OCI-LY7 (cell line): Measurements from ENCODE around the gene PRCD. TPM values are rescaled to one million over a fixed set of nuclear protein-coding genes. Genes with fewer than 3 reads are reported as not detected.

Experiments
- BruUV-seq: library from RNA; stranded (reverse); fragments of 400-500 nt; replicated peaks from 2 replicates; lab custom pipeline; 2021; lab: Mats Ljungman, UMichigan
- CTCF ChIA-PET: fragments of 300-600 bp; sonication (Branson Sonifier 250); formaldehyde crosslinking; loops from one replicate; lab custom pipeline; 2022; ENCODE audit warnings: antibody characterized with exemption; ENCODE audit not compliant: unreplicated experiment; lab: Charles Lee
- POLR2A ChIA-PET: fragments of 300-600 bp; sonication (Branson Sonifier 250); formaldehyde crosslinking; loops from one replicate; lab custom pipeline; 2022; ENCODE audit warnings: antibody characterized with exemption; lab: Charles Lee
- DNase-seq: peaks from one replicate; pipeline ENCODE4 v3.0.0-alpha.2; 2015; ENCODE audit warnings: low spot score
- H2AFZ ChIP-seq: fragments of 200-600 bp; sonication (generic), shearing (Covaris generic); 2 replicates; pipeline ENCODE4 v1.6.1; 2014; ENCODE audit warnings: mild to moderate bottlenecking, antibody characterized with exemption, low read length, moderate library complexity
- H3K27ac ChIP-seq: fragments of 200-600 bp; sonication (generic); 2 replicates; pipeline ENCODE4 v1.5.1; 2014; ENCODE audit warnings: mixed run types, low read depth, mild to moderate bottlenecking, moderate library complexity, low read length, inconsistent platforms; ENCODE audit not compliant: poor library complexity, severe bottlenecking
- H3K36me3 ChIP-seq: fragments of 200-600 bp; sonication (generic); 2 replicates; pipeline ENCODE4 v1.6.1; 2014; ENCODE audit warnings: mild to moderate bottlenecking, antibody characterized with exemption, low read length, moderate library complexity, mixed read lengths; ENCODE audit not compliant: insufficient read depth
- H3K4me1 ChIP-seq: fragments of 200-600 bp; sonication (generic); 2 replicates; pipeline ENCODE4 v1.5.1; 2014; ENCODE audit warnings: mild to moderate bottlenecking, low read length; ENCODE audit not compliant: insufficient read depth, poor library complexity, severe bottlenecking
- H3K4me2 ChIP-seq: fragments of 200-600 bp; sonication (generic); 2 replicates; pipeline ENCODE4 v1.6.1; 2014; ENCODE audit warnings: mild to moderate bottlenecking, low read length
- H3K4me3 ChIP-seq: fragments of 200-600 bp; sonication (generic); 2 replicates; pipeline ENCODE4 v1.5.1; 2014; ENCODE audit warnings: mild to moderate bottlenecking, low read depth, low read length; ENCODE audit not compliant: poor library complexity, severe bottlenecking
- H3K79me2 ChIP-seq: fragments of 200-600 bp; sonication (generic); 2 replicates; pipeline ENCODE4 v1.6.1; 2016; ENCODE audit warnings: low read depth, mild to moderate bottlenecking, low read length, moderate library complexity, mixed read lengths; ENCODE audit not compliant: insufficient read depth
- H3K9me2 ChIP-seq: fragments of 200-600 bp; sonication (generic); 2 replicates; pipeline ENCODE4 v1.6.1; 2016; ENCODE audit warnings: mild to moderate bottlenecking, low read length, mixed read lengths; ENCODE audit not compliant: insufficient read depth
- H3K9me3 ChIP-seq: fragments of 200-600 bp; sonication (generic); 2 replicates; pipeline ENCODE4 v1.6.1; 2014; ENCODE audit warnings: mild to moderate bottlenecking, mixed run types, low read length, mixed read lengths
- H4K20me1 ChIP-seq: fragments of 200-600 bp; sonication (generic); 2 replicates; pipeline ENCODE4 v1.6.1; 2014; ENCODE audit warnings: mild to moderate bottlenecking, antibody characterized with exemption, low read length, moderate library complexity, mixed read lengths; ENCODE audit not compliant: insufficient read depth
- EZH2phosphoT487 ChIP-seq: fragments of 200-600 bp; sonication (generic); IDR thresholded peaks from 2 replicates; pipeline ENCODE4 v1.6.1; 2018; ENCODE audit warnings: low read depth, borderline replicate concordance, mild to moderate bottlenecking, mixed run types, antibody characterized with exemption, low read length, moderate library complexity, mixed read lengths
- intact Hi-C: fragments of 100-400 bp; cut with micrococcal nuclease; formaldehyde crosslinking; loops from one replicate; pipeline ENCODE4 v1.10.0; 2022; ENCODE audit not compliant: unreplicated experiment
- total RNA-seq, 2 experiments: library from RNA; depleted of rRNA in 1 of 2; stranded (reverse); fragments of >200 nt in 1 of 2; shearing (Covaris generic) in 1 of 2; gene quantifications; 2 replicates each; pipeline ENCODE4 v1.2.3, GENCODE V29; 2014 to 2022
- TF ChIP-seq, protein P1 (sequence below): fragments of 200-600 bp; sonication (generic); conservative IDR thresholded peaks from 2 replicates; pipeline ENCODE4 v1.5.1; 2014; ENCODE audit warnings: mild to moderate bottlenecking, antibody characterized with exemption, low read length, moderate library complexity, mixed read lengths

PRCD gene
- total RNA-seq, 2 experiments from 2014 or later, result 5.7 to 15.9 TPM

GRCh38 chr17:76495663-76496400 lies 44.0 kb upstream of the PRCD start:
- peak overlapping the region; percentile 83 for H3K27ac ChIP-seq

GRCh38 chr17:76496464-76496863 lies 43.4 kb upstream of the PRCD start:
- Histone ChIP-seq H3K9me2 (no peaks in the 10 kb centered on the region), H2AFZ (no peak overlapping the region), H3K79me2 (peaks cover 49% of the 10 kb centered on the region), H3K4me1 (peaks cover 86% of the 10 kb centered on the region), H3K27ac (peak overlapping the region; percentile 83), H4K20me1 (no peaks in the 10 kb centered on the region), H3K36me3 (peaks cover 21% of the 10 kb centered on the region; the same call in 1 of the 2 replicates), H3K4me2 (peak overlapping the region; percentile 98), H3K9me3 (no peaks in the 10 kb centered on the region), H3K4me3 (no peak overlapping the region)
- ChIA-PET CTCF (no interaction called here), POLR2A (interaction anchor here (1.2 to 8.2 kb wide), 3 partner anchors 12 to 233 kb away, joined by 3 to 57 read pairs (median 4); no protein-coding TSS in a partner anchor)
- no peak for TF ChIP-seq EZH2phosphoT487
- TF ChIP-seq, protein P1, sequence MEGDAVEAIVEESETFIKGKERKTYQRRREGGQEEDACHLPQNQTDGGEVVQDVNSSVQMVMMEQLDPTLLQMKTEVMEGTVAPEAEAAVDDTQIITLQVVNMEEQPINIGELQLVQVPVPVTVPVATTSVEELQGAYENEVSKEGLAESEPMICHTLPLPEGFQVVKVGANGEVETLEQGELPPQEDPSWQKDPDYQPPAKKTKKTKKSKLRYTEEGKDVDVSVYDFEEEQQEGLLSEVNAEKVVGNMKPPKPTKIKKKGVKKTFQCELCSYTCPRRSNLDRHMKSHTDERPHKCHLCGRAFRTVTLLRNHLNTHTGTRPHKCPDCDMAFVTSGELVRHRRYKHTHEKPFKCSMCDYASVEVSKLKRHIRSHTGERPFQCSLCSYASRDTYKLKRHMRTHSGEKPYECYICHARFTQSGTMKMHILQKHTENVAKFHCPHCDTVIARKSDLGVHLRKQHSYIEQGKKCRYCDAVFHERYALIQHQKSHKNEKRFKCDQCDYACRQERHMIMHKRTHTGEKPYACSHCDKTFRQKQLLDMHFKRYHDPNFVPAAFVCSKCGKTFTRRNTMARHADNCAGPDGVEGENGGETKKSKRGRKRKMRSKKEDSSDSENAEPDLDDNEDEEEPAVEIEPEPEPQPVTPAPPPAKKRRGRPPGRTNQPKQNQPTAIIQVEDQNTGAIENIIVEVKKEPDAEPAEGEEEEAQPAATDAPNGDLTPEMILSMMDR, result no peak
- BruUV-seq, result no TSS peak
- DNase-seq, result no peak
- intact Hi-C loops, result loop anchor here (10.0 kb wide), 2 partner anchors 232 to 948 kb away; partner anchors contain the start of gene UBALD2

More at GRCh38 chr17:76495663-76496400, 44.0 kb upstream of the PRCD start:
- Histone ChIP-seq H3K4me2 (peak overlapping the region; percentile 98), H3K9me3 (no peaks in the 10 kb centered on the region), H2AFZ (no peak overlapping the region), H3K36me3 (peaks cover 21% of the 10 kb centered on the region; the same call in 1 of the 2 replicates), H3K4me1 (peaks cover 91% of the 10 kb centered on the region), H3K4me3 (no peak overlapping the region), H3K79me2 (peaks cover 47% of the 10 kb centered on the region), H3K9me2 (no peaks in the 10 kb centered on the region), H4K20me1 (no peaks in the 10 kb centered on the region)
- ChIA-PET POLR2A (interaction anchor here (1.2 to 1.6 kb wide), 2 partner anchors 13 to 232 kb away, joined by 3 to 4 read pairs; no protein-coding TSS in a partner anchor), CTCF (interaction anchor here (0.8 kb wide), 1 partner anchor 21 kb away, joined by 3 read pairs; no protein-coding TSS in a partner anchor)
- TF ChIP-seq, protein P1, result no peak
- no peak for TF ChIP-seq EZH2phosphoT487
- no peak for DNase-seq
- intact Hi-C loops, result loop anchor here (10.0 kb wide), 2 partner anchors 231 to 949 kb away; partner anchors contain the start of gene UBALD2
- TSS peak; percentile 7 for BruUV-seq
